Activated naive CD4-positive, alpha-beta T cell treated with anti-CD3 and anti-CD28 coated beads for 36 hours (primary cell): ENCODE measurements around the gene DIMT1. TPM values are rescaled to one million over a fixed set of nuclear protein-coding genes. Genes with fewer than 3 reads are reported as not detected.

Experiments
- CTCF ChIA-PET: fragments of 350-600 bp; sonication (Branson Sonifier 250); formaldehyde crosslinking; loops from one replicate; lab custom pipeline; 2021; ENCODE audit warnings: antibody characterized with exemption; lab: Charles Lee
- DNase-seq: peaks from one replicate; pipeline ENCODE4 v3.0.0-alpha.2; 2020
- H3K27ac Mint-ChIP-seq: one replicate; pipeline ENCODE4 v1.8.0; 2021; ENCODE audit warnings: mild to moderate bottlenecking, mixed read lengths
- H3K27me3 Mint-ChIP-seq: one replicate; pipeline ENCODE4 v1.8.0; 2021; ENCODE audit warnings: low read depth, mixed read lengths
- H3K36me3 Mint-ChIP-seq: one replicate; pipeline ENCODE4 v1.8.0; 2021; ENCODE audit warnings: low read depth, mixed read lengths
- H3K4me1 Mint-ChIP-seq: one replicate; pipeline ENCODE4 v1.8.0; 2021; ENCODE audit warnings: low read depth, mixed read lengths
- H3K4me3 Mint-ChIP-seq: one replicate; pipeline ENCODE4 v1.8.0; 2021; ENCODE audit warnings: mild to moderate bottlenecking, moderate library complexity, mixed read lengths
- H3K9me3 Mint-ChIP-seq: one replicate; pipeline ENCODE4 v1.8.0; 2021; ENCODE audit warnings: mixed read lengths
- intact Hi-C: fragments of 100-400 bp; cut with micrococcal nuclease; formaldehyde crosslinking; loops from one replicate; pipeline ENCODE4 v1.15.1; 2023
- total RNA-seq, 2 experiments: library from RNA; stranded (reverse); gene quantifications; one replicate each; pipeline ENCODE4 v1.2.3, GENCODE V29; 2021

Gene DIMT1
- total RNA-seq, 2 experiments from 2014 or later = 47.4 to 48.4 TPM

DNA sequence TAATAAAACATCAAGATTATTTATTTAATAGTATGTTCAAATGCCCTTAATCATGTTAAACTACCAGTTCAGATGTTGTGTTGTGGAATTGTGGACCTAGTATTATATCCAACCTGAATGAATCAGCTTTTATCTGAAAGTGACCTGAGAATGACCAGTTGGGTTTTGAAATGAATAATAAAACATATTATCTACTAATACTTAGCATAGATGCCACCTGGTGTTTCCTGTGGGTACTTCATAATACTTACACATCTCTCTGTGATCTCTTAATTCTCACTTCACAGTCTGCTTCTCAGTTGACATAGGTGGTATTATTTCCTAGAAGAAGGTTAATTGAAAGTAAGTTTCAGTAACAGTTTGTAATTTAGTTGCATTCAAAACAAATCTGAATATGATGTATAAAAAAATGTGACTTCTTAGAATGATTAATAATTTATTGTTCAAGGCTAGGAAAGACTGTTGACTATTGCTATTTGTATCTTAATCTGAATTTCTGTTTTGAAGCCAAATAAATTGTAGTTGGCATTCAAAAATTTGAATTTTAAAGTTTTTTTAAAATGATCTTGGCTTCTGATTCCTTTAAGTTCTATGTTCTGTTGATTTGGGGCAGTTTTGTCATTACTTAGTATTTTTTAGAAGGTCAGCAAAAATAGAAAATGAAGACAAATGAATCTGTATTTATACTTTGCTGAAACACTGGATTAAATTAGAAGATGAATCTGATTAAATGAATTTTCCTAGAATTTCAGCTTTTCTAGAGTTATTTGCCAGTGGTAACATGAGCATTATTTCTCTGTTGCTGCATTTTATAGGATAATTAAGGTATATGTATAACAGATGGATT is 49.5 kb downstream of the DIMT1 start:
- Mint-ChIP-seq H3K27me3 (no peaks in the 10 kb centered on the region), H3K36me3 (peaks cover 9% of the 10 kb centered on the region), H3K27ac (no peak overlapping the region), H3K9me3 (no peaks in the 10 kb centered on the region), H3K4me1 (no peaks in the 10 kb centered on the region), H3K4me3 (no peak overlapping the region)
- DNase-seq = no peak
- intact Hi-C loops = loop anchor here (1.0 to 10.0 kb wide), 4 partner anchors 47 to 421 kb away; no protein-coding TSS in a partner anchor
- CTCF ChIA-PET = interaction anchor here (0.5 to 5.1 kb wide), 5 partner anchors 10 to 129 kb away, joined by 3 to 43 read pairs (median 3); no protein-coding TSS in a partner anchor

DNA sequence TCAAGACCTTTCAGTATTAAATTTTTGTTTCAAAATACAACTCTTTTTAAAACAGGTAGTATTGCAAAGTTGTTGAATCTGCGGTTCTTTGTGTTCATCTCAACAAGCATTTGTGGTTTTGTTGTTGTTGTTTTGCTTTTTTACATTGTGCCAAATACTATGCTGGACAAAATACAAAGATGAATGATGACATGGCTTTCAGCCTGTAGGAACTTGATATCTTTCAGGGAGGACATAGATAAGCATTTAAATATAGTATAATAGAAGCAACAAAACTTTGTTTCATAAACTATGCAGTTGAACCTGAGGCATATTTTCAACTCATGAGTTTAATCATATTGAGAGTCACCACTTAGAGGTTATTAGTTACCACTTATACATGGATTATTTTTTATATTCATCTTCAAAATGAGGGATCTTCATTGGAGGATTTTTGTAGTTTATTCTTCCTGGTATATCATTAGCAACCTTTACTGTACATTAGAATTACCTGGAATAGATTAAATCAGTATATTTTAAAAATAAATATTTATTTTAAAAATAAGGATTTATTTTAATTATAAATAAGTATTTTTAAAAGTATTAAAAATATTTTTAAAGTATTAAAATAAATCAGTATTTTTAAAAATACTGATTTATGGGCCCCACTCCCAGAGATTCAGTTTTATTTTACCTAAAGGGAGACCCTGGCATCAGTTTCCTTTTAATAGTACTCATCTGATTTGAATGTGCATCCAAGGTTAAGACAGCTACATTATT is 54.8 kb downstream of the DIMT1 start:
- no peaks in the 10 kb centered on the region for H3K9me3 Mint-ChIP-seq
- no peak overlapping the region for H3K27ac Mint-ChIP-seq
- H3K27me3 Mint-ChIP-seq = no peaks in the 10 kb centered on the region
- CTCF ChIA-PET = interaction anchor here (1.8 kb wide), 1 partner anchor 124 kb away, joined by 12 read pairs; no protein-coding TSS in a partner anchor
- H3K4me1 Mint-ChIP-seq = peaks cover 15% of the 10 kb centered on the region
- no peak for DNase-seq
- peaks cover 5% of the 10 kb centered on the region for H3K36me3 Mint-ChIP-seq
- no peak overlapping the region for H3K4me3 Mint-ChIP-seq
- intact Hi-C loops = no loop called here

DNA sequence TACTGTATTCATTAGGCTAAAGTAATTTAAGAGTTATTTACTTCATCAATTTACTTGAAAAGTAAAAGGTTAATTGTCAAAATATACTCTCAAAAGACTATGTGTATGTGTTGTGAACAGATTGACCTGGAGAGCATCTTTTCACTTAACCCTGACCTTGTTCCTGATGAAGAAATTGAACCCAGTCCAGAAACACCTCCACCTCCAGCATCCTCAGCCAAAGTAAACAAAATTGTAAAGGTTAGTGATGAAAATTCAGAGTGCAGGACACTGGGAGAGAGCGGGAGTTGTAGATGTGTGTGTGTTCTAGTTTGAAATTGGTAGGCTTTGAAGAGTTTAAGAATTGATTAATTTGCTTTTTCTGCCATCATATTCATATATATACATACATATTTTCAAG is 55.8 kb downstream of the DIMT1 start:
- Mint-ChIP-seq H3K27ac (peak overlapping the region; percentile 3), H3K27me3 (no peaks in the 10 kb centered on the region), H3K4me1 (peaks cover 25% of the 10 kb centered on the region), H3K4me3 (no peak overlapping the region), H3K36me3 (peaks cover 11% of the 10 kb centered on the region), H3K9me3 (no peaks in the 10 kb centered on the region)
- intact Hi-C loops = no loop called here
- CTCF ChIA-PET = no interaction called here
- no peak for DNase-seq

DNA sequence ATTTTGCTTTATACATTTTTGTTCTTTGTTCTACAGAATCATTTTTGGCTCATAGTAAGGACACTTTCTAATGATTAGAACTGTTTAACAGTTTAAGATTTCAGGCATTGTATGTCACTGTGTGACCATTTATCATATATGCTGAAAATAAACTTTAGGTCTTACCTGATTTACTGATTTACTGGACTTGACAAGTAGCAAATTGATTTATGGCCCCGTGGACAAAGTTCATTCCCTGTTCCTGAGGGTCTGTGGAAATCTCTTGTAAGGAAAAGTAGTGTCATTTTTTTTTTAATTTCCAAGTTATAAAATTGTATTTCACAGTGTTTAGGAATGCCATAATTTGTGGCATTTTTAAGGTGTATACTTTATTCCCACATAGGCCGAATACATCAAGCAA is 57.0 kb downstream of the DIMT1 start:
- intact Hi-C loops = no loop called here
- Mint-ChIP-seq H3K9me3 (no peaks in the 10 kb centered on the region), H3K4me3 (no peak overlapping the region), H3K36me3 (peaks cover 11% of the 10 kb centered on the region), H3K27ac (no peak overlapping the region), H3K4me1 (peaks cover 34% of the 10 kb centered on the region), H3K27me3 (no peaks in the 10 kb centered on the region)
- CTCF ChIA-PET = no interaction called here
- no peak for DNase-seq

DNA sequence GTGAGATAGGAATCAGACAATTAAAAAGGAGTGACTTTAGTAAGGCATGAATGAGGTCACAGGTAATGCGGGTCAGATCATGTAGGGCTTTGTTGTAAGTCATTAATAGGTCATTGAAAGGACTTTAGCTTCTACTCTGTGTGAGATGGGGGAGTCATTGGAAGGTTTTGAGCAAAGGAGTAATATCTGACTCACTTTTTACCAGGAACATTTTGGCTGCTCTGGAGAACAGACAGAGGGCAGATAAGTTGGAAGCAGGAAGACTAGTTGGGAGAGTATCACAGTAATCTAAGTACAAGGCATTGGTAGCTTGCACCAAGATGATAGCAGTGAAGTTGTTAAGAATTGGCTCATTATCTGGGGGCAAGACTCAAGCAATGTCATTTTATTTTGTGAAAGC is 60.3 kb downstream of the DIMT1 start:
- Mint-ChIP-seq H3K9me3 (no peaks in the 10 kb centered on the region), H3K36me3 (peaks cover 6% of the 10 kb centered on the region), H3K27ac (peak overlapping the region; percentile 62), H3K4me3 (no peak overlapping the region), H3K27me3 (no peaks in the 10 kb centered on the region), H3K4me1 (peaks cover 48% of the 10 kb centered on the region)
- CTCF ChIA-PET = interaction anchor here (0.5 to 3.0 kb wide), 6 partner anchors 8 to 119 kb away, joined by 3 to 13 read pairs (median 3); no protein-coding TSS in a partner anchor
- intact Hi-C loops = no loop called here
- DNase-seq = no peak

DNA sequence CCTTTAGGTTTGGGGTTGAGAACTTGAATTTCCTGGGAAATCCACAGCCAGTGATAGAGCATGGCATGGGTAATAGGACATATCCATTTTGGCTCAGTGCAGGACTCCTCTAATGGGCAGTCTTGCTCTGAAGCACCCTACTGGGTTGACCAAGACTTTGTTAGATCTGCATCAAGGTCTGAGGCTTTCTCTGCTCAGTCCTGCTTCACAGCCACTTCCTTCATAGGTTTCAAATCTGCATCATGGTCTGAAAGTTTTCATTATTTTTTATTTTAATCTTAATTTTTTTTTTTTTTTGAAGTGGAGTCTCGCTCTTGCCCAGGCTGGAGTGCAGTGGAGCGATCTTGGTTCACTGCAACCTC is 61.2 kb downstream of the DIMT1 start:
- CTCF ChIA-PET = interaction anchor here (0.6 to 1.4 kb wide), 3 partner anchors 9 to 34 kb away, joined by 3 read pairs; no protein-coding TSS in a partner anchor

DNA sequence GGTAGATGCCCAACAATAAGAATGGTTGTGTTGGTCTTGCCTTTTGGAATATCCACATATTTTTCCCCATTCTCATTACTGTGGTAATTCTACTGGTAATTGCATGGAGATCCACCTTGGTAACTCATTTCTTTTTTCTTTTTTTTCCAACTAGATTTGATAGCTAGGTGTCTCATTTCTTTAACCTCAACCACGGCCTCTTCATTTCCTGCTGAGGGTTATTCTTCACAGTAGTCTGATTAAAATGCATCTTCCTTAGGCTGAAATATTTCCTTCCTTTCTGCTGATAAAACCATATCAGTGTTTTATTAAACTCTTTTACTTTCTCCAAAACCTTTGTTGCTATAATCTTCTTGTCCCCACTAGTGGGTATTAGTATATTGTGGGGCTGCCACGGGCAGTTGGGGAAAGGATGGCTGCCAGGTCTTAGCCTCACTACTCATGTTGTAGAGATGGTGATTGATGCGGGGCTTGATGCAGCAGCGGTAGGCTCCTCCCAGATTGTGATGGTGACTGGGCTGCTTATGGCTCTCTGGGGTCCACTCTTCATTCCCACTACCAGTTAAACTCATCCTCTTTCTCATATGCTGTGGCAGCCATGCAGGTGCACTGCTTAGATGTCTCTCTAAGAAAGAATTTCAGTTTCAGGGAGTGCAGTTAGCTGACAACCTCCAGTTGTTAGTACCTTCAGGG is 61.8 kb downstream of the DIMT1 start:
- no peaks in the 10 kb centered on the region for H3K27me3 Mint-ChIP-seq
- H3K27ac Mint-ChIP-seq = peak overlapping the region; percentile 44
- intact Hi-C loops = loop anchor here (1.0 to 2.0 kb wide), 2 partner anchors 13 to 33 kb away; no protein-coding TSS in a partner anchor
- peaks cover 50% of the 10 kb centered on the region for H3K4me1 Mint-ChIP-seq
- CTCF ChIA-PET = interaction anchor here (0.6 to 1.0 kb wide), 3 partner anchors 10 to 44 kb away, joined by 3 to 5 read pairs (median 3); no protein-coding TSS in a partner anchor
- peaks cover 6% of the 10 kb centered on the region for H3K36me3 Mint-ChIP-seq
- H3K9me3 Mint-ChIP-seq = no peaks in the 10 kb centered on the region
- H3K4me3 Mint-ChIP-seq = no peak overlapping the region
- DNase-seq = peak; percentile 30

More for the DNA sequence above, 61.2 kb downstream of the DIMT1 start:
- no peaks in the 10 kb centered on the region for H3K27me3 Mint-ChIP-seq
- DNase-seq = no peak
- H3K36me3 Mint-ChIP-seq = peaks cover 6% of the 10 kb centered on the region
- no peak overlapping the region for H3K27ac Mint-ChIP-seq
- no peaks in the 10 kb centered on the region for H3K9me3 Mint-ChIP-seq
- no peak overlapping the region for H3K4me3 Mint-ChIP-seq
- intact Hi-C loops = loop anchor here (1.0 kb wide), 1 partner anchor 13 kb away; no protein-coding TSS in a partner anchor
- peaks cover 51% of the 10 kb centered on the region for H3K4me1 Mint-ChIP-seq

DNA sequence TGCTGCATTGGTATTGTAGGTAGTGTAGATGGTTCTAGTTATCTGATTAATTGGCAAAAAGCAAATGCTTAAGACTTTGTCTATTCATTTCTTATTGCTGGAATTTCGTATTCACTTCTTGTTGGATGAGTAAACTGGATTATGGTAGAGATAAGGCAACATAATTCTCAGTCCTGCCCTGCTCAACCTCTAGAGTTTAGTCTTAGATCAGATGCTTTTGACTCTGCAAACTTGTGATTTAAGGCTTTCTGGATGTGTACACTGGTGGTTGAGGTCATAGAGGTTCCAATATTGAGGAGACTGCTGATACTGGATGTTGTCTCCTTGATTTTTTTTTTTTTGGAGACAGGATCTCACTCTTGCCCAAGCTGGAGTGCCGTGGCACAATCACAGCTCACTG is 62.7 kb downstream of the DIMT1 start:
- intact Hi-C loops = loop anchor here (2.0 kb wide), 1 partner anchor 32 kb away; no protein-coding TSS in a partner anchor
- DNase-seq = no peak
- peaks cover 6% of the 10 kb centered on the region for H3K36me3 Mint-ChIP-seq
- H3K4me1 Mint-ChIP-seq = peaks cover 51% of the 10 kb centered on the region
- H3K9me3 Mint-ChIP-seq = no peaks in the 10 kb centered on the region
- no peak overlapping the region for H3K4me3 Mint-ChIP-seq
- H3K27me3 Mint-ChIP-seq = no peaks in the 10 kb centered on the region
- CTCF ChIA-PET = interaction anchor here (0.8 to 1.0 kb wide), 2 partner anchors 63 to 131 kb away, joined by 3 read pairs; partner anchors contain the start of gene DIMT1
- no peak overlapping the region for H3K27ac Mint-ChIP-seq

DNA sequence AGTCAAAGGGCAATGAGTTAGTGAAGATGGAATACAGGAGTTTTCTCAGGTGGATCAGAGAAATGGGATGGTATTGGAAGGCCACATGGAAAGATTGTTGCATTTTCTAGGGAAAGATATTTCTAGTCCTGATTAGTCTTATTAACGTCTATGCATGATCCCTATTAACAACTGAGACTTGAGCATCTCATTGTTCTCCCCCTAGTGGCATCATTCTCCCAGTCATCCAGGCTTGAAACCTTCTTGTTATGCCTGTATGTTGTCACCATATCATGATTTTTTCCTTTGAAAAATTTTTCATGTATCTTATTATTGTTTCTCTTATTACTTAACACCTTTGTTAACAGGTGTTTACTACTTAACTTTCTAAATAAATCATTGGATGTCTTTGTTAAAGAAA is 63.3 kb downstream of the DIMT1 start:
- Mint-ChIP-seq H3K9me3 (no peaks in the 10 kb centered on the region), H3K27me3 (no peaks in the 10 kb centered on the region), H3K4me3 (no peak overlapping the region), H3K4me1 (peaks cover 52% of the 10 kb centered on the region), H3K27ac (no peak overlapping the region), H3K36me3 (peaks cover 6% of the 10 kb centered on the region)
- DNase-seq = no peak
- CTCF ChIA-PET = interaction anchor here (0.8 to 1.0 kb wide), 2 partner anchors 63 to 132 kb away, joined by 3 read pairs; partner anchors contain the start of gene DIMT1
- intact Hi-C loops = loop anchor here (2.0 kb wide), 1 partner anchor 32 kb away; no protein-coding TSS in a partner anchor
